Stimulated activated CD8-positive, alpha-beta memory T cell treated with anti-CD3 and anti-CD28 coated beads, Interleukin-15, amount 100 ng/mL, for 4 hours (primary cell): ENCODE results near the gene MSMB.
"Not testable (repeated sequence)": the region's sequence is repeated elsewhere in the genome, so short reads cannot be mapped to it uniquely, and the experiment has no call there.

Experiments
- DNase-seq, 2 donors: peaks; one replicate each; pipeline ENCODE4 v3.0.0-alpha.2; 2020; ENCODE audit warnings: low read depth in 2 of 2

Gene MSMB

GRCh38 chr10:46046261-46046660, at the start of gene MSMB:
Gene MSMB (minus strand): TSS chr10:46046269. CDS start chr10:46046237, 32 bp downstream.
- no peak for DNase-seq

GRCh38 chr10:46094931-46095750, 49.1 kb upstream of the MSMB start:
- no peak for DNase-seq

- no peak for DNase-seq
Measured at GRCh38 chr10:46094197-46094500, 48.1 kb upstream of the MSMB start.

GRCh38 chr10:46093316-46094196, 47.5 kb upstream of the MSMB start:
- not testable (repeated sequence) for DNase-seq

GRCh38 chr10:46092524-46093081, 46.5 kb upstream of the MSMB start:
- DNase-seq: no peak

GRCh38 chr10:46091828-46092523, 45.9 kb upstream of the MSMB start:
- no peak for DNase-seq

GRCh38 chr10:46091080-46091827, 45.2 kb upstream of the MSMB start:
- DNase-seq: no peak

- no peak for DNase-seq
Measured at GRCh38 chr10:46090258-46090812, 44.3 kb upstream of the MSMB start.

GRCh38 chr10:46087381-46087780, 41.3 kb upstream of the MSMB start:
- DNase-seq: not testable (repeated sequence)

- DNase-seq: no peak
Measured at GRCh38 chr10:46084321-46085165, 38.5 kb upstream of the MSMB start.

GRCh38 chr10:46080886-46081285, 34.8 kb upstream of the MSMB start:
- DNase-seq: no peak

GRCh38 chr10:46079831-46080585, 33.9 kb upstream of the MSMB start:
- no peak for DNase-seq

- DNase-seq: no peak
Measured at GRCh38 chr10:46077731-46078413, 31.8 kb upstream of the MSMB start.

GRCh38 chr10:46077141-46077554, 31.1 kb upstream of the MSMB start:
- no peak for DNase-seq

- DNase-seq: no peak
Measured at GRCh38 chr10:46075869-46076268, 29.8 kb upstream of the MSMB start.

- DNase-seq: no peak
Measured at GRCh38 chr10:46074196-46074946, 28.3 kb upstream of the MSMB start.

GRCh38 chr10:46073564-46073963, 27.5 kb upstream of the MSMB start:
- no peak for DNase-seq

- no peak for DNase-seq
Measured at GRCh38 chr10:46070749-46071148, 24.7 kb upstream of the MSMB start.
